Epithelial cell of proximal tubule (primary cell): ENCODE data around the gene STAC3. TPM values are rescaled to one million over a fixed set of nuclear protein-coding genes. Genes with fewer than 3 reads are reported as not detected.
"Not testable (repeated sequence)": the region's sequence is repeated elsewhere in the genome, so short reads cannot be mapped to it uniquely, and the experiment has no call there.

Experiments used
- DNase-seq: peaks from one replicate; pipeline ENCODE4 v3.0.0-alpha.2; 2011; ENCODE audit warnings: low read depth
- H3K4me3 ChIP-seq: 2 replicates; pipeline ENCODE4 v1.5.1; 2011; ENCODE audit warnings: low read depth, mild to moderate bottlenecking, low read length
- CTCF ChIP-seq: conservative IDR thresholded peaks from 2 replicates; pipeline ENCODE4 v1.5.1; 2012; ENCODE audit warnings: low read depth, mild to moderate bottlenecking, low read length
- total RNA-seq: library from RNA; depleted of rRNA; stranded (reverse); fragments of >200 nt; gene quantifications from 2 replicates; pipeline ENCODE4 v1.2.3, GENCODE V29; 2015

STAC3 gene
- not detected in 2 replicates for total RNA-seq

- no peak within 1 kb of the TSS for H3K4me3 ChIP-seq
- DNase-seq, result no peak
- TF ChIP-seq CTCF, result no peak
These were observed at the start of gene STAC3 for GRCh38 chr12:57250956-57251355. Gene STAC3, minus strand, starts transcription at chr12:57251187. Its CDS starts 1,551 bp downstream, at chr12:57249636.

GRCh38 chr12:57299514-57300016 is 48.6 kb upstream of the STAC3 start:
- DNase-seq, result no peak
- no peak overlapping the region for H3K4me3 ChIP-seq
- no peak for TF ChIP-seq CTCF

DNA sequence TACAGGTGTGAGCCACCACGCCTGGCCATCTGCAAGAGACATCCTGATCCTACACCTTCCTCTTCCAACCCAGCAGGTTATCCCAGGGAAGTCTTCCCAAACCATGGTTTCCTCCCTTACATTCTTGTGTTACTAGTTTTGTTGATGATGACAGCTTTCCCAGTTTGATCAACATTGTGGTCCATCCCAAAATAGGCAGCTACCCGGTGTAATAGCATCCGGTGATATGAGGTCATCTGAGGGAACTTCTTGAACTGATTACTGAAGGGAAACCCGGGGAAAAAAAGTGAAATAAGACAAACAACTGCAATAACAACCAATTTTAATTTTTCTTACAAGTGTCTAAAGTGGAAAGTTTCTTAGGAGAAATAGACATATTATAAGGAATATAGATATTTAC is 45.3 kb upstream of the STAC3 start:
- TF ChIP-seq CTCF, result no peak
- no peak overlapping the region for H3K4me3 ChIP-seq
- DNase-seq, result no peak

DNA sequence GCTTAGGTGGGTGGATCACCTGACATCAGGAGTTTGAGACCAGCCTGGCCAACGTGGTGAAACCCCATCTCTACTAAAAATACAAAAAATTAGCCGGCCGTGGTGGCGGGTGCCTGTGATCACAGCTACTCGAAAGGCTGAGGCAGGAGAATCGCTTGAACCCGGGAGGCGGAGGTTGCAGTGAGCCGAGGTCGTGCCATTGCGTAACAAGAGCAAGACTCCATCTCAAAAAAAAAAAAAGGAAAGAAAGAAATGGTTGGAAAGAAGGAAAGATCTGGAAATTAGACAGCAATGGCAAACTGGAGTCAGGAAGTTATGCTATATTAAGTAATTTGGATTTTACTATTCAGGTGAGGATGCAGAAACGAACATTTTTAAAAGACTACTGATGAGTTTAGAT is 31.1 kb upstream of the STAC3 start:
- H3K4me3 ChIP-seq, DNase-seq: not testable (repeated sequence)

- peak; percentile 90 for DNase-seq
- H3K4me3 ChIP-seq, result peak overlapping the region; percentile 37
- TF ChIP-seq CTCF, result no peak
These were observed 29.4 kb upstream of the STAC3 start for GRCh38 chr12:57280211-57281062.

GRCh38 chr12:57278465-57279381 is 27.7 kb upstream of the STAC3 start:
- H3K4me3 ChIP-seq, result no peak overlapping the region
- no peak for TF ChIP-seq CTCF
- DNase-seq, result no peak

GRCh38 chr12:57276935-57277563 is 26.1 kb upstream of the STAC3 start:
- TF ChIP-seq CTCF, result peak; percentile 67
- H3K4me3 ChIP-seq, result no peak overlapping the region
- no peak for DNase-seq

- not testable (repeated sequence) for DNase-seq, H3K4me3 ChIP-seq
These were observed 25.2 kb upstream of the STAC3 start for GRCh38 chr12:57276233-57276632.
